Small intestine (tissue), 7 donors: Measurements from ENCODE around the gene PITX1. TPM values are rescaled to one million over a fixed set of nuclear protein-coding genes. Genes with fewer than 3 reads are reported as not detected.

Experiments
- DNase-seq, 2 donors: peaks; one replicate each; pipeline versions ENCODE4 v3.0.0 to v3.0.0-alpha.2; 2013
- FAIRE-seq: peaks from 2 replicates; lab custom pipeline; 2012; peaks lifted over from hg19 to GRCh38; lab: Jason Lieb, UNC
- H3K27ac ChIP-seq, 3 donors: one replicate each; pipeline ENCODE4 v1.5.1; 2013; ENCODE audit warnings: low read length in 2 of 3, mild to moderate bottlenecking in 2 of 3, control low read depth in 1 of 3, inconsistent platforms in 1 of 3, low read depth in 1 of 3, moderate library complexity in 1 of 3
- H3K27me3 ChIP-seq, 3 donors: one replicate each; pipeline ENCODE4 v1.6.1; 2013; ENCODE audit warnings: low read length in 3 of 3, inconsistent platforms in 1 of 3; ENCODE audit not compliant: control insufficient read depth in 3 of 3, insufficient read depth in 3 of 3
- H3K36me3 ChIP-seq, 3 donors: one replicate each; pipeline ENCODE4 v1.6.1; 2013; ENCODE audit warnings: low read length in 3 of 3, inconsistent platforms in 1 of 3, low read depth in 1 of 3, mild to moderate bottlenecking in 1 of 3, moderate library complexity in 1 of 3; ENCODE audit not compliant: control insufficient read depth in 3 of 3, insufficient read depth in 2 of 3
- H3K4me1 ChIP-seq, 3 donors: one replicate each; pipeline ENCODE4 v1.6.1; 2013; ENCODE audit warnings: low read length in 2 of 3, inconsistent platforms in 1 of 3, low read depth in 1 of 3, mild to moderate bottlenecking in 1 of 3, moderate library complexity in 1 of 3; ENCODE audit not compliant: control insufficient read depth in 3 of 3, insufficient read depth in 2 of 3
- H3K4me3 ChIP-seq, 3 donors: one replicate each; pipeline ENCODE4 v1.5.1; 2013; ENCODE audit warnings: low read length in 3 of 3, control low read depth in 1 of 3, inconsistent platforms in 1 of 3, low read depth in 1 of 3, mild to moderate bottlenecking in 1 of 3, moderate library complexity in 1 of 3
- H3K9me3 ChIP-seq, 2 donors: one replicate each; pipeline ENCODE4 v1.6.1; 2013; ENCODE audit warnings: low read depth in 1 of 2, low read length in 1 of 2; ENCODE audit not compliant: control insufficient read depth in 2 of 2, insufficient read depth in 1 of 2
- WGBS, 3 donors: extraction: QIAGEN DNeasy Blood & Tissue Kit; methylation state at CpG; one replicate each; pipeline ENCODE4 v1.1.7; 2013; 5-methylcytosine and 5-hydroxymethylcytosine counted together
- polyA plus RNA-seq, 4 donors: library from polyadenylated mRNA; stranded (reverse) in 3 of 4; unstranded in 1 of 4; fragments of 200-250 nt in 3 of 4; fragments of 120-200 nt in 1 of 4; gene quantifications; one replicate each; pipeline versions ENCODE4 v1.2.1 to v1.2.3, GENCODE V29; 2013
- donor health status: healthy with polysubstance abuse.
- donor health status: control.
- donor health status: control.
- donor health status: Bipolar disorder and iron deficiency.
- donor health status: healthy.

The PITX1 gene
- polyA plus RNA-seq, 4 donors: 3.4 to 30.0 (median 8.8) TPM

DNA sequence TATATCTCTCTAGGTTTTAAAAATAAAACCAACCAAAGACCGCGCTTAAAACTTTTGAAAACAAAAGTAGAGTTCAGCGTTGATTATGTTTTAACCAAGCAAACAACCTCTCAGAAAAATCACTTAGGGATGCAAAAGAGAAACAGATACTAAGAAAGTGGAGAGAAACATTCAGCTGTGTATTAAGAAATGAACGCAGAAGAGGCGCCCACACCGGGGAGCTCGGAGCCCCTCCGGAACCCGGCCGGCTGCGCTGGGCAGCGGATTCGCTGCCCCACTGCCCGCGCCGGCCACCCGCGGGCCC is 1.4 kb downstream of the PITX1 start:
- Histone ChIP-seq H3K27me3 (peaks cover 0 to 65% (median 23%) of the 10 kb centered on the region in 3 donors), H3K4me1 (peaks cover 0 to 12% (median 0%) of the 10 kb centered on the region in 3 donors)
- peak in 1 of 2 donors; percentile 7 for DNase-seq

DNA sequence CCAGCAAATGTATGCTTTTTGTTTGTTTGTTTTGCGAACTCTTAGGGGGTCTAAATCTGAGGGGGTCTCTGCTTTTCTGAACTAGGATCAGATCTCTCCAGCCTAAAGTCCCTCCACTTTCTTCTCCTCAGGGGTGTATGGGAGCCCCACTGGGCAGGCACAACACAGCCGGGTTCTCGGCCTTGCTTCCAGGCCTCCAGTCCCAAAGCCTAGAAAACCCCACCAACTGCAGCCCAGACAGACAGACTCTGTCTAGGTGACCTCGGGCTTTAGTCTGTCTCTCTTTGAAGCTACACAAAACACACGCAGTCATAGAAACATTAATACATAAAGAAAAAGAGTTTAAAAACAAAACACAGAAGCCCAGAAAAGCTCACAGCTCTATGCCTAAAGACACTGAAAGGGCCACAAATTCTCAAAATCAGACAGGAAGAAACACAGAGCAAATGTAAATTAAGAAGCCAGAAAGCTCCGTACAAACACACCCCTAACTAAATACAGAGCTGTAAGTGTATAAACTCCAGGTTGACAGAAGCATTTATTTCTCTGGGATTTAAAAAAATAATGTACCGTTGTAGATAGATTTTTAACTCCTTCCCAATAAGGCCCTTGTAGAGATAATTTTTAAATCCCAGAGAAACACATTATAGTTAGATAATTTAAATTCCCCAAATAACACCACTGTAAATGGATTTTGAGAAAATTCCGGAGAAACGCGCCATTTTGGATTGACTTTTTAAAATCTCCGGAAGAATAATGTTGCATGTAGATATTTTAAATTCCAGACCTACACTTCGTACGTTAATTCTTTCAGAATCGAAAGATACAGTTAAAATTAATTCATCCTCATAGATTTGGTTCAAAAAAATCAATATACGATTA is 2.0 kb downstream of the PITX1 start:
- Histone ChIP-seq H3K4me1 (peaks cover 0 to 12% (median 0%) of the 10 kb centered on the region in 3 donors), H3K9me3 (no peaks in the 10 kb centered on the region), H3K36me3 (peaks cover 3 to 34% (median 3%) of the 10 kb centered on the region in 3 donors), H3K4me3 (peak overlapping the region; percentile 23 to 86 (median 83)), H3K27ac (peak overlapping the region in 2 of 3 donors; percentile 12 to 58), H3K27me3 (peaks cover 0 to 65% (median 20%) of the 10 kb centered on the region in 3 donors)
- no peak for FAIRE-seq
- peak; percentile 31 to 56 for DNase-seq
- WGBS, 3 donors: 12 to 26% (median 19%) methylated on average over 15 of the region's 15 CpGs

More for the DNA sequence above, 1.4 kb downstream of the PITX1 start:
- no peak for FAIRE-seq
- Histone ChIP-seq H3K9me3 (no peaks in the 10 kb centered on the region), H3K36me3 (peaks cover 0 to 30% (median 3%) of the 10 kb centered on the region in 3 donors), H3K4me3 (peak overlapping the region; percentile 42 to 86 (median 83)), H3K27ac (peak overlapping the region; percentile 34 to 93 (median 85))
- WGBS, 3 donors: 2 to 4% (median 3%) methylated on average over 18 of the region's 18 CpGs

DNA sequence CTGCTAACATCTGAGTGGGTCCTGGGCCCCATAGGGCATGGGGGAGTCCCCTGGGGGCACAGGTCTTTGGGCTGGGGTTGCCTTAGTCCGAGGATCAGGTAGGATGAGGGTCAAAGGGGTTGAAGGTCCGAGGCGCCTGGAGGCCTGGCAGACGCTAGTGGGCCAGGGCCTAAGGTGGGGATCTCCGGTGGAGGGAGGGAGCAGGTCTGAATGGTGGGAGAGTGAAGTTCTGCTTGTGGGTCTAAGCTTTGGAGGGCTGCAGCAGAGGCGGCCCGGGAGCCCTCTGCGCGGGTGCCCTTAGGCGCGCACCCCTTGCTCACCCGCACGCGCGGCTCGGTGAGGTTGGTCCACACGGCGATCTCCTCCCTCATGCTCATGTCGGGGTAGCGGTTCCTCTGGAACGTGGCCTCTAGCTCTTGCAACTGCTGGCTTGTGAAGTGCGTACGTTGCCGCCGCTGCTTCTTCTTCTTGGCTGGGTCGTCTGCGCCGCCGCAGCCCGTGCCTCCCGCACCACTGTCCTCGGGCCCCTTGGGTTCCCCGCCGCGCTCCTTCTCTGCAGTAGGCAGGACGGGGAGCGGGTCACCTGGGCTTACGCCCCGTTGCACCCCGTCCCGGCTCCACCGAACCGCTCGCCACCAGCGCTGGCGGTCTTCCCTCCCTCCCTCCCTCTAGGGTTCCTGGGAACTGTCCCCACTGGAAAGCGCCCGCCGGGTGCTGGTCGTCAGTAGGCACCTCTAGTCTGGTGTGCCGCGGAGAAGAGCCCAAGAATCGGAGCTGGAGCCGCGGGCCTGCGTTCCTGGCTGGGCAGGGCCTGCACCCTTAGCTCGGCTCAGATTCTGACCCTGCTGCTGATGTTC is 2.8 kb downstream of the PITX1 start:
- H3K27ac ChIP-seq: peak overlapping the region in 2 of 3 donors; percentile 12 to 59
- peak overlapping the region; percentile 23 to 83 (median 62) for H3K4me3 ChIP-seq
- DNase-seq (peak; percentile 48 to 56), FAIRE-seq (no peak)
- H3K4me1 ChIP-seq: peaks cover 0 to 18% (median 0%) of the 10 kb centered on the region in 3 donors
- peaks cover 3 to 42% (median 3%) of the 10 kb centered on the region in 3 donors for H3K36me3 ChIP-seq
- 16 to 26% (median 20%) methylated on average over 51 to 57 of the region's 57 CpGs for WGBS, 3 donors
- peaks cover 0 to 64% (median 16%) of the 10 kb centered on the region in 3 donors for H3K27me3 ChIP-seq
- no peaks in the 10 kb centered on the region for H3K9me3 ChIP-seq

DNA sequence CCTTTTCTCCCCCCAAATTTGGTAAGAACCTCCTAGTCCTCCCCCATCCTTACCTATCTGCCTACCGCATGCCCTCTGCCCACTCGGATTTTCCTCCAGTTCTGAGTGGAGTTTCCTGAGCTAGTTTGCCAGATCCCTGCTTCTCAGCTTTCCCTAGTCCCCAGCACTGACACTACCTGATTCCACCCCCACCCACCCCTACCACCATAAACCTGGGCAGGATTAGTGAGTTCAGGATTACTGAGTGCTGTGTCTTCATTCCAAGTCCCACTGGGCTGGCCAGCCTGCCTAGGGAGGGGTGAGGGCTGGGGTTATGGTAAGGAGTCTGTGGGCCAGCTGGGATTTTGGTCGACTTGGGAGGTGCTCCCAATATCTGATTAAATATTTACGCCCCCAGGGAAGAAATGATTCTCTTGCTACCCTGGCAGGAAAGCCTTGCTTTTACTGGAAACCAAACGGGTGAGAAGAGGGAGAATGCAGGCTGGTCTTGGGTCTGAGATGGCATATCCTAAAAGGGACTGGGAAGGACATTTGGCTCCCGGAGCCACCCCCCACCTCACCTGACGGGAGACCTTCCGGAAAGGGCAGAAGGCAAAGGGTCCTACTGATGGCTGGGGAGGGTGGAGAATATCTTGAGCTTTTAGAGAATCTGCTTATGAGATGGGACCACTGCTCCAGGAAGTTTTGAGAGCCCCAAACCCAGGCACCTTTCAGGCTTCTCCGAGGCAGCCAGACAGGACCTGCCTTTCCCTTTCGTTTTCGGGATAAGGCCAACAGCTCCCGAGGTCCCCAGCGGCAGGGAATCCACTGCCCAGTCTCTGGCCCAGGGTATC is 3.7 kb downstream of the PITX1 start:
- H3K27me3 ChIP-seq: peaks cover 0 to 60% (median 14%) of the 10 kb centered on the region in 3 donors
- H3K4me1 ChIP-seq: peaks cover 0 to 22% (median 3%) of the 10 kb centered on the region in 3 donors
- no peaks in the 10 kb centered on the region for H3K9me3 ChIP-seq
- FAIRE-seq (no peak), DNase-seq (peak; percentile 55 to 61)
- peak overlapping the region in 2 of 3 donors; percentile 62 to 83 for H3K4me3 ChIP-seq
- H3K36me3 ChIP-seq: peaks cover 3 to 46% (median 3%) of the 10 kb centered on the region in 3 donors
- WGBS, 3 donors: 24 to 32% (median 30%) methylated on average over 13 of the region's 13 CpGs
- H3K27ac ChIP-seq: peak overlapping the region in 2 of 3 donors; percentile 6 to 59

DNA sequence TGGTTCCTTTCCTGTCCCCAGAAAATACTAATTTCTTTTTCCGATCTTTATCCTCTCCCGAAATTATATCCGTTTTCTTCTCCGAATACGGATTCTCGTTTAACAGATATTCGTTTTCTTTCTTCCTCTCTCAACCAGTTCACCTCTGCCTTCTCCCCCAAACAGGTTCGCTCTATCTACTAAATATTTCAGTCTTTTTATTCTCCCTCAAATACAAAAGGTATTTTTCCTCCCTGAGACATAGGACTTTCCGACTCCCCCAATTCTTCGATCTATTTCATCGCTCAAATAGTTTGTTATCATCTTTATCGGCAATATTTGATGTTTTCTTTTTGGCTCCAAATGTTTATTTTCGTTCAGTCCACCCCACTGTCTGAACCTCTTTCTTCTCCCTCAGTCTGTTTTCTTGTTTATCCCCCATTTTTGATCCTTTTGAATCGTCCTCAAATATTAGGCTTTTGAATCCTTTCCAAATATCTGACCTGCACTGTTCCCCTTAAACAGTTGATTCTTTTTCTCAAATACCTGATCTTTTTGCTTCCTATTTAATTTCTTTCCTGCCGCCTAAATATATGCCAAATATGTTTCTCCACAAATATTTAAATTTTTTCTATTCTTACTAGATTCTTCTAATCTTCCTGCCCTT is 4.4 kb downstream of the PITX1 start:
- Histone ChIP-seq H3K4me3 (no peak overlapping the region), H3K4me1 (peaks cover 0 to 14% (median 3%) of the 10 kb centered on the region in 3 donors), H3K36me3 (peaks cover 3 to 45% (median 3%) of the 10 kb centered on the region in 3 donors), H3K9me3 (no peaks in the 10 kb centered on the region), H3K27ac (no peak overlapping the region), H3K27me3 (peaks cover 0 to 53% (median 7%) of the 10 kb centered on the region in 3 donors)
- WGBS, 3 donors: 57 to 81% (median 59%) methylated on average over 15 of the region's 15 CpGs
- DNase-seq (peak in 1 of 2 donors; percentile 5), FAIRE-seq (no peak)

DNA sequence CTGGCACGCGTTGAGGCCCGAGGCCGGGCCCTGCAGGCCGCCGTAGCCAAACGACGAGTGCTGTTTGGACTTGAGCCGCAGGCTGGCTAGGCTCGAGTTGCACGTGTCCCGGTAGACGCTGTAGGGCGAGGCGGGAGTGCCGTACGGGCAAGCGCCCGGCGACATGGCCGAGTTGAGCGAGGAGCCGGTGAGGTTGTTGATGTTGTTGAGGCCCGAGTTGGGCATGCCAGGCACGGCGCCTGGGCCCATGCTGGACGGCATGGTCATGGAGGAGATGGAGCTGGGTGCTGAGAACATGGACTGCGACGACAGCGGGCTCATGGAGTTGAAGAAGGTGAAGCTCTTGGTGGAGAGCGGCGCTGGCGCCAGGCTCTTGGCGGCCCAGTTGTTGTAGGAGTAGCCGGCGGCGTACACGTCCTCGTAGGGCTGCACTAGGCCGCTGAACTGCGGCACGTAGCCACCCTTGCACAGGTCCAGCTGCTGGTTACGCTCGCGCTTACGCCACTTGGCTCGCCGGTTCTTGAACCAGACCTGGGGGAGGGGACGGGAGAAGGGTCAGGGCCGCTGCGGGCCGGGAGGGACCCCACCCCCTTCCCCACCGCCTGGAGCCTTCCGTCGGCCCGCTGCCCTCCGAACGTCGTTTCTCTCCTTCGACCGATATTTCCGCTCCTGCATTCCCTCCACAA is 5.1 kb downstream of the PITX1 start:
- Histone ChIP-seq H3K9me3 (no peaks in the 10 kb centered on the region), H3K27me3 (peaks cover 0 to 52% (median 7%) of the 10 kb centered on the region in 3 donors), H3K36me3 (peaks cover 3 to 50% (median 3%) of the 10 kb centered on the region in 3 donors), H3K27ac (no peak overlapping the region), H3K4me1 (peaks cover 0 to 11% (median 3%) of the 10 kb centered on the region in 3 donors), H3K4me3 (no peak overlapping the region)
- FAIRE-seq (no peak), DNase-seq (peak in 1 of 2 donors; percentile 36)
- 62 to 82% (median 73%) methylated on average over 59 to 62 of the region's 62 CpGs for WGBS, 3 donors
